ENCODE data around the gene ARHGEF19.

ARHGEF19 gene

DNA sequence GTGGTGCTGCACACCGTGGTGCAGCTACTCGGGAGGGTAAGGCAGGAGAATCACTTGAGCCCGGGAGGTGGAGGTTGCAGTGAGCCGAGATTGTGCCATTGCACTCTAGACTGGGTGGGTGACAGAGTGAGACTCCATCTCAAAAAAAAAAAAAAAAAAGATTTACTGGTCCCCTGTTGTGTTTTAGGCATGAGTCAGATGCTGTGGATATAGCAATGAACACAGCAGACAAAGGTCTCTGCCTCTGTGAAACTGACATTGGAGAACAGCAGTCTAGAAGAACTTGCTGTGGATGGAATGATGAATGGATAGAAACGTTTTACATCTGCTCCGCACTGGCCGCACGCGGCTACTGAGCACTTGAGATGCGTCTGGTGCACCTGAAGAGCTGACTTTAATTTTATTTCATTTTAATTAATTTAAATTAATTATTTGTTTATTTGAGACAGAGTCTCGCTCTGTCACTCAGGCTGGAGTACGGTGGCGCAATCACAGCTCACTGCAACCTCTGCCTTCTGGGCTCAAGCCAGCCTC is 32.1 kb downstream of the ARHGEF19 start:
- H3K27ac ChIP-seq (ENCODE audit: poor library complexity, severe bottlenecking) = peak overlapping the region; percentile 98
- H3K9me3 ChIP-seq (ENCODE audit: severe bottlenecking) = no peaks in the 10 kb centered on the region
- DNase-seq (ENCODE audit: low spot score) (no peak), ATAC-seq (ENCODE audit: low read depth) (no peak)
- TF ChIP-seq, protein P1, sequence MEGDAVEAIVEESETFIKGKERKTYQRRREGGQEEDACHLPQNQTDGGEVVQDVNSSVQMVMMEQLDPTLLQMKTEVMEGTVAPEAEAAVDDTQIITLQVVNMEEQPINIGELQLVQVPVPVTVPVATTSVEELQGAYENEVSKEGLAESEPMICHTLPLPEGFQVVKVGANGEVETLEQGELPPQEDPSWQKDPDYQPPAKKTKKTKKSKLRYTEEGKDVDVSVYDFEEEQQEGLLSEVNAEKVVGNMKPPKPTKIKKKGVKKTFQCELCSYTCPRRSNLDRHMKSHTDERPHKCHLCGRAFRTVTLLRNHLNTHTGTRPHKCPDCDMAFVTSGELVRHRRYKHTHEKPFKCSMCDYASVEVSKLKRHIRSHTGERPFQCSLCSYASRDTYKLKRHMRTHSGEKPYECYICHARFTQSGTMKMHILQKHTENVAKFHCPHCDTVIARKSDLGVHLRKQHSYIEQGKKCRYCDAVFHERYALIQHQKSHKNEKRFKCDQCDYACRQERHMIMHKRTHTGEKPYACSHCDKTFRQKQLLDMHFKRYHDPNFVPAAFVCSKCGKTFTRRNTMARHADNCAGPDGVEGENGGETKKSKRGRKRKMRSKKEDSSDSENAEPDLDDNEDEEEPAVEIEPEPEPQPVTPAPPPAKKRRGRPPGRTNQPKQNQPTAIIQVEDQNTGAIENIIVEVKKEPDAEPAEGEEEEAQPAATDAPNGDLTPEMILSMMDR (IDR thresholded peaks at IDR 0.05; ENCODE audit: poor library complexity, severe bottlenecking) = no peak
- no peaks in the 10 kb centered on the region for H3K36me3 ChIP-seq (ENCODE audit: low read depth)
- no peak overlapping the region for H3K4me3 ChIP-seq (ENCODE audit: severe bottlenecking)
- no peaks in the 10 kb centered on the region for H3K27me3 ChIP-seq (ENCODE audit: insufficient read depth, poor library complexity, severe bottlenecking)
- peaks cover 65% of the 10 kb centered on the region for H3K4me1 ChIP-seq (ENCODE audit: insufficient read depth, poor library complexity, severe bottlenecking)

- peak overlapping the region; percentile 98 for H3K27ac ChIP-seq (ENCODE audit: poor library complexity, severe bottlenecking)
- no peak overlapping the region for H3K4me3 ChIP-seq (ENCODE audit: severe bottlenecking)
Observed at GRCh38 chr1:16178596-16179497, 33.6 kb downstream of the ARHGEF19 start.

GRCh38 chr1:16177306-16177705 is 35.1 kb downstream of the ARHGEF19 start:
- peak overlapping the region; percentile 98 for H3K27ac ChIP-seq (ENCODE audit: poor library complexity, severe bottlenecking)
- H3K36me3 ChIP-seq (ENCODE audit: low read depth) = no peaks in the 10 kb centered on the region
- no peaks in the 10 kb centered on the region for H3K9me3 ChIP-seq (ENCODE audit: severe bottlenecking)
- no peaks in the 10 kb centered on the region for H3K27me3 ChIP-seq (ENCODE audit: insufficient read depth, poor library complexity, severe bottlenecking)
- ATAC-seq (ENCODE audit: low read depth) = no peak
- no peak overlapping the region for H3K4me3 ChIP-seq (ENCODE audit: severe bottlenecking)
- peaks cover 66% of the 10 kb centered on the region for H3K4me1 ChIP-seq (ENCODE audit: insufficient read depth, poor library complexity, severe bottlenecking)
- no peak for DNase-seq (ENCODE audit: low spot score)
- TF ChIP-seq, protein P1 (IDR thresholded peaks at IDR 0.05; ENCODE audit: poor library complexity, severe bottlenecking) = no peak

More at GRCh38 chr1:16178596-16179497, 33.6 kb downstream of the ARHGEF19 start:
- no peak for DNase-seq (ENCODE audit: low spot score)
- peaks cover 67% of the 10 kb centered on the region for H3K4me1 ChIP-seq (ENCODE audit: insufficient read depth, poor library complexity, severe bottlenecking)
- TF ChIP-seq, protein P1 (IDR thresholded peaks at IDR 0.05; ENCODE audit: poor library complexity, severe bottlenecking) = no peak
- no peak for ATAC-seq (ENCODE audit: low read depth)
- no peaks in the 10 kb centered on the region for H3K9me3 ChIP-seq (ENCODE audit: severe bottlenecking)
- H3K36me3 ChIP-seq (ENCODE audit: low read depth) = no peaks in the 10 kb centered on the region
- no peaks in the 10 kb centered on the region for H3K27me3 ChIP-seq (ENCODE audit: insufficient read depth, poor library complexity, severe bottlenecking)

DNA sequence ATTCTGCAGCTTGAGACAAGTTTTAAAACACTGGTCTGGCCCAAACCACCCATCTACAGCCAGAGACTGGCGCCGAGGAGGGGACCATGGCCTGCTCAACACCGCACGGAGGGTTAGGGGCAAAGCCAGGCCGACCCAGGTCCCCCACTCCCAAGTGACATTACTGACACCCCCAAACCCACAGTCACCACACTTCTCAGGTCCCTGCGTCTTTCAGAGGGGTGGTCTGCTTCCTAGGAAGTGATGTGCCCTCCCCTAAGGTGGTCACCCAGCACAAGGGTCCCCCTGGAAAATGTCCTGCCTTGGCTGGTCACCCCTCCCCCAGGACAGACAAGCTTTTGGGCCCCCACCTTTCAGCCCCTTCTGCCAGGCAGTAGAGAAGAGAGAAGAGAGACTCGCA is 35.8 kb downstream of the ARHGEF19 start:
- DNase-seq (ENCODE audit: low spot score) (no peak), ATAC-seq (ENCODE audit: low read depth) (no peak)
- Histone ChIP-seq H3K4me1 (ENCODE audit: insufficient read depth, poor library complexity, severe bottlenecking) (peaks cover 61% of the 10 kb centered on the region), H3K36me3 (ENCODE audit: low read depth) (no peaks in the 10 kb centered on the region), H3K27me3 (ENCODE audit: insufficient read depth, poor library complexity, severe bottlenecking) (no peaks in the 10 kb centered on the region), H3K27ac (ENCODE audit: poor library complexity, severe bottlenecking) (peak overlapping the region; percentile 98), H3K9me3 (ENCODE audit: severe bottlenecking) (no peaks in the 10 kb centered on the region), H3K4me3 (ENCODE audit: severe bottlenecking) (no peak overlapping the region)
- TF ChIP-seq, protein P1 (IDR thresholded peaks at IDR 0.05; ENCODE audit: poor library complexity, severe bottlenecking) = no peak
